Measurements from ENCODE around the gene KMO.

The KMO gene

DNA sequence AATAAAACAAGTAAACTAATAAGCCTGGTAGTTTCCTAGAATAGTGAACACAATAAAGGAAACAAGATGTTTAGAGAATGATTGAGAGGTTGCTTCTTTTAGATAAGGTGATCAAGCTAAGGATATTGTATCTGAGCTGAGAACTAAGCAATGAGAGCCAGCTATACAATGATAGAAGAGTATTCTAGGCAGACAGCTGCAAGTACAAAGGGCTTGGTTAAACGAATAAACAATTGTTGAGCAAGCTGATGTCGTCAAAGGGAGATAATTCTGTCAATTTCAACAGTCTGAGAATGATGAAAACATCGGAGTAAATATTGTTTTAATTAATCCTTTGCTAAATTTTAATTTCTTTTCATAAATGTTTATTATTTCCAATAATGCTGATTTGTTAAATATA lies 7.2 kb upstream of the KMO start:
- no peak for TF ChIP-seq POLR2A (IDR thresholded peaks at IDR 0.05; ENCODE audit: low read depth, low read length)
- FAIRE-seq (no peak), DNase-seq (ENCODE audit: insufficient read length, low spot score) (no peak)

DNA sequence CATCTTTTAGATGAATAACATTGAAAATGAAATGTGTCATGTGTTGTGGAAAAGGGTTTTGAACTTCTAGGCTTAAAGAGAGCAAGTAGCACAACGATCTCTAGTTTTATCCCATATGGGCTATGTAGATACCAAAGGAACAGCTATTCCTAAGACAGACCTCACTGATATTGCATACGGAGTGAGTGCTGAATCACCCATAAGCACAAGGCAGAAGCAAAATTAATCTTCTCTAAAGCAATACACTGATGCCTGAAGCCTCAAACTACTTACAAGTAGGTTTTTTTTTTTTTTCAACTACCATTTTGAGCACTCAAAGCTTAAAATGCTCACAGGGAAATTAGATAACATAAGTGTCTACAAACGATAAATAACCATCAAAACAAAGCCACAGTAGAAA lies 5.0 kb upstream of the KMO start:
- DNase-seq (ENCODE audit: insufficient read length, low spot score) (no peak), FAIRE-seq (no peak)
- TF ChIP-seq POLR2A (IDR thresholded peaks at IDR 0.05; ENCODE audit: low read depth, low read length), result no peak

DNA sequence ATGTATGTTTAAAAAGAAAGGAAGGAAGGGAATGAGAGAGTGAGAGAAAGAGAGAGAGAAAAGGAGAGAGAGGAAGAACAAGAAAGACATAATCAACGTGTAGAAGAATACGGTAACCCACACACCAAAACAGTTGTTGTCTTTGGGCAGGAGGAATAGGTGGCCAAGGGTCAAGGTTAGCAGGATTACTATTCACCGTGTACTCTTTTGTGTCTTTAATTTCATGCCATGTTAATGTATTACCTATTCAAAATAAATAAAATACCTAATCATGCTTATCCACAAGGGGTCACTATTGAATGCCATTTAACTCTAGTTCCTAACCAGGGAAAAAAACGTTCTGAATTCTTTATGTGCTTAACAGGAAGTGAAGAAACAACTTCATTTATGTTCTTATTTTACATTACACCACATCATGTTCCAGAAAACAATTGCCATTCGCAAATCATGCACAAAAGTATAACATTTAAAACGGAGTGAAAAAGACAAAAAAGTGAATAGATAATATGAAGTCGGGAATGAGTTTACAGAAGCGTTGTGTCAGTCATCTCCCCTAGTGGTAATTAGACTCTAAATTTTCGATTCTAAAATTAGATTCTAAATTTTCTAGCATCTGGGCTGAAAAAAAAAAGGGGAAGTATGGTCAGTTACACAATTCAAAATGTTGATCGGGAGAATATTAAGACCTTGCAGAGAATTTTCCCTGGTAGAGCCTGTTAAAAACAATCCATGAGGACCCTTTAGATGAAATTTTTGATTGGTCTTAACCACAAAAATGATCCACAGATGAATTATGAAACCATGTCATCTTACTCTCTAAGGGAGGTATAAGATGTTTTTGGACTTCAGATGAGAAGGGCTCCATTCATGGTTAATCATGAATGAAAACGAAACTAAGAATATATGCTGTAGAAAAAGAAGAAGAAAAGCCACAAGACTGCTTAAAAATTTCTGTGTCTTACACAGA lies 700 bp upstream of the KMO start:
- no peak for TF ChIP-seq POLR2A (IDR thresholded peaks at IDR 0.05; ENCODE audit: low read depth, low read length)
- DNase-seq (ENCODE audit: insufficient read length, low spot score), result peak; percentile 4
- peak; percentile 50 for FAIRE-seq

- TF ChIP-seq POLR2A (IDR thresholded peaks at IDR 0.05; ENCODE audit: low read depth, low read length), result no peak
- DNase-seq (ENCODE audit: insufficient read length, low spot score) (no peak), FAIRE-seq (peak; percentile 57)
Observed at GRCh38 chr1:241532864-241533263, 686 bp downstream of the KMO start.

DNA sequence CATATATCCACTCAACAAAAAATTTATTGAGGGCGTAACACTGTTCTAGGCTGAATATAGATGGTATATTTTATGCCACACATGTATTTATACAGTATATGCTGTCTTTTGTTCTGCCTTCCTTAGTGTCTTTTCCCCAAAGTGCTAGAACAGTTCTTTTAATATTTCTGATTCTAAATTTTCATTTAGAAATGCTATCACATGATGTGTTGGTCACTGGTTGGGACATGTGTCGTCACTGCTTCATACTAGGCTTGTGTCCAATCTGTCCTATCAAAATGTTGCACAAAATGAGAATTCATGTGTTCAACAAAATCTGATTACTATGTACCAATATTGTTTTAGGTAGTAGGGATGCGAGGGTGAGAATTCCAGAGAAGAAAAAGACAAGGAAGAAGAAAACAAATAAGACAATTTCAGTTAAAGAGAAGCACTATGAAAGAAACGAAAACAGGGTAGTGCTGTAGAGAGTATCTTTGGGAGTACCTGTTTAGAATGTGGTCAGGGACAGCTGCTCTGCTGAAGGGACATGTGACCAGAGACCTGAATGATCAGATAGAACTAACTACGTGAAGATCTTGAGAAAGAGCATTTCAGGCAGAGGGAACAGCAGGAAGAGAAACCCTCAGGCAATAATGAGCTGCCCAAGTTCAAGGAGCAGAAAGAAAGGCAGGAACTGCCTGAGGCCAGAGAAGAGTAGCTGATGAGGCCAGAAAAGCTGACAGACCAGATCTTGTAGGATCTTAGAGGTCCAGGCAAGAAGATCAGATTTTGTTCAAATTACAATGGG lies 1.3 kb downstream of the KMO start:
- FAIRE-seq (no peak), DNase-seq (ENCODE audit: insufficient read length, low spot score) (no peak)
- TF ChIP-seq POLR2A (IDR thresholded peaks at IDR 0.05; ENCODE audit: low read depth, low read length), result no peak

DNA sequence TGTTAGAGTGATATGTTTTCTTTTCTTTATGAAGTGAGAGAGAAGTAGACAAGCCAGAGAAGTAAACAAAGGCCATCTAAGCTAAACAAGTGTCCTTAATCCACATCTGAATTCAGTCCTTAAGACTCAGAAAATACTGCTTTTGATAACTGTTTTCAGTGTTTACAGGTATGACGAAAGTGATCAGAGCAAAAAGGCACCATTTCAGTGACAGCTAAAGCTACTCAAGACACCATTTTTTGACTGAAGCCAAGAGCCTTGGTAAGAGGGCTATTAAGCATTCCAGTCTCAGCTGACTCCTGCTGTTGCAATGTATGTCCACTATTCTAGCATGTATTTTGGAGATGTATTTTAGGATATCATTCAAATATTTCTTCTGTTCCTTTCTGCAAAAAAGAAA lies 4.1 kb downstream of the KMO start:
- no peak for FAIRE-seq
- TF ChIP-seq POLR2A (IDR thresholded peaks at IDR 0.05; ENCODE audit: low read depth, low read length), result no peak
- no peak for DNase-seq (ENCODE audit: insufficient read length, low spot score)

DNA sequence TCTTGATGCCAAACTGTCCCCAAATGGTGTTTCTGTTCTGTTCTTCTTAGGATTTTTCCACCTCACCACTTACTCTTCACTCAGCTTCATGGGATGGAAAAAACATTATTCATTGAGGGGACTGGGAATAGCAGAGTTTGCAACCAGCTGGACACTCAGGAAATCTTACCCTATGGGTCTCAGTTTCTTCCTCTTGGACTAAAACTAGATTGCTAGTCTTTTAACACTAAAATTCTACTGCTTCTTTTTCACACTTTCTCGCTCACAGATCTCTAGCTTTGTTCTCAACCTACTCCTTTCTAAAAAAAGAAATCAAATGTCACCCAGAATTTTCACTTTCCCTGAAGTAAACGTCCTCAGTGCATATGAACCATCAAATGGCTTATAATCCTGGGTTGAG lies 4.8 kb downstream of the KMO start:
- no peak for TF ChIP-seq POLR2A (IDR thresholded peaks at IDR 0.05; ENCODE audit: low read depth, low read length)
- DNase-seq (ENCODE audit: insufficient read length, low spot score), result no peak
- FAIRE-seq, result no peak

DNA sequence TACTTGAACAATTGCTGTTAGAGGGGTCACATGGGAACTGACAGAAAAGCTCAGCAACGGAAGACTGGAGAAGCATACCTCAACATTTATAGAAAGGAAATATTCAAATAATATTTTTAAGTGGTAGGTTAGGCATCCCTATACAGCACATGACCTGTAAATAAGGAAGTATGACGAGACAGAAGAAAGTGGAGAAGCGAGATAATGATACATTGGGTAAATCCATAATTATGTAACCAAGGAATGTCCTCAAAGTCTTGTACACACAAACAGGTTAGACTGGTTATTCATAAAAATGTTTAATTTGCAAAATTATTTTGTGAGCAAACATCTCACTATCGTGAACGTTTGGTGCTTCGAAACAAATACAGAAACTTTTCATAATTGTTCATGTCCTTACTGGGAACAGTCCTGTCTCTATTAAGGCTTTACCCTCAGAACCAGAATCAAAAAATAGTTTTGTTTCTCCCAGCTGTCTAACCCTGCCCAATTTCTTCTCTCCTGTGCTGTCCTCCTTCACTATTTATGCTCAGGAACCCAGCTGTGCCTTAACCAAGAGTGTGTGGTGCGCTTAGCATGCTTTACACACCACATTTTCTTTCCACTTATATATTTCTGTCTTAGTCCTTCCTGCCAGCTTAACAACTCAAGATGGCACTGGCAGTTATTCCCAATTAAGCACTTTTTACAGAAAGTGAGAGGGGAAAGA lies 10.2 kb downstream of the KMO start:
- DNase-seq (ENCODE audit: insufficient read length, low spot score) (no peak), FAIRE-seq (no peak)

GRCh38 chr1:241548008-241548407 lies 15.8 kb downstream of the KMO start:
- no peak for DNase-seq (ENCODE audit: insufficient read length, low spot score)
- no peak for TF ChIP-seq POLR2A (IDR thresholded peaks at IDR 0.05; ENCODE audit: low read depth, low read length)
- no peak for FAIRE-seq

More for the DNA sequence above, 10.2 kb downstream of the KMO start:
- TF ChIP-seq POLR2A (IDR thresholded peaks at IDR 0.05; ENCODE audit: low read depth, low read length), result no peak

DNA sequence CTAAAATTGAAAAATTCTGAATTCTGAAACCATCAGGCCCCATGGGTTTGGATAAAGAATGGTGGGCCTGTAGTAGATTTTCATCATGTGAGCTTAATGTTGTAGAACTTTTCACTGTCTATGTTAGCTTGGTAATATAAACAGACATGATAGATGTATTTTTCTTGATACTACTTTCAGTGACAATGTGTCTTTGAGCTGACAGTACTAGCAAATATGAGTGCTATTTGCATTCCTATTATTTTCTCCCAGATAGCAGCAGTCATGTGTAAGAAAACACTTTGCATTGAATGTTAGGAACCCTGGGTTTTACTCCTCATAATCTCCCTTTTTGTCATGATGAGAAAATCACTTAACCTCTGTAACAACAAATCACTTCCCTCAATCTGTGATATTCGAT lies 18.1 kb downstream of the KMO start:
- TF ChIP-seq POLR2A (IDR thresholded peaks at IDR 0.05; ENCODE audit: low read depth, low read length), result no peak
- DNase-seq (ENCODE audit: insufficient read length, low spot score), result no peak
- no peak for FAIRE-seq

DNA sequence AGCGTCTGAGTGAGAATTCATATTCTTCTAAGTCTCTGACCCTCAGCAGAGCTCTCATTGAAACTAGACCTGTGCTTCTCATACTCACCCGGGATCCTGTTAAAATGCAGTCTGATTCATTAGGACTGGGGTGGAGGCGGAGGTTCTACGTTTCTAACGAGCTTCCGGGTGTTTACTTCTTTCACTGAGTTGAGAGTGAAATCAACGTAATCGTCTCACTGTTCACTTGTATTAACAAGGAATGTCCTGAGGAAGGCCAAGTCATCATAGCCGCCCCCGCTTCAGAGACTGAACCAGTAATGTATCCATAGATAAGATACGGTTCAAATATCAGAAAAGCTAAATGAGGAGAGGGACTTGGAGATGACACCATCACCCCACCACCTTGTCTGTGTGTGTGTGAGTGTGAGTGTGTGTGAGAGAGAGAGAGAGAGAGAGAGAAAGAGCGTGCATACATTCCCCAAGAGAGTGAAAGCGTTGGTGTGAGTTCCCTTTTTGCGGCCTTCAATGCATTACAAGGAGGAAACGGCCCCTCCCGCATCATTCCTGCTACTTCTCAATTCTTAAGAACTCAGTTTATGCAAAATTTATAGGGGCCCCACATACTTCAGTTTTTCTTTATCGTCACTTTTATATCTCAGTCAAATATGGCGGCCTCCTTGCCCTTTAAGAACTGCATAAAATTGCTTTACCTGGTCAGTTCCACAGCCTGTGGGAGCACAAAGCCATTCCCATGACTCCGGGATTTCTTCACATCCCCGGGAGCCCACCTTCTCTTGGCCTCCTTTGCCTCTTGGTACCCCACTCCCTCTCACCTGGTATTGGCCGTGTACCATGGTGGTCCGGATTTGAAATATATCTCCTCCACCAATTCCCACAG lies 19.8 kb downstream of the KMO start:
- FAIRE-seq, result no peak
- no peak for DNase-seq (ENCODE audit: insufficient read length, low spot score)
- TF ChIP-seq POLR2A (IDR thresholded peaks at IDR 0.05; ENCODE audit: low read depth, low read length), result no peak

DNA sequence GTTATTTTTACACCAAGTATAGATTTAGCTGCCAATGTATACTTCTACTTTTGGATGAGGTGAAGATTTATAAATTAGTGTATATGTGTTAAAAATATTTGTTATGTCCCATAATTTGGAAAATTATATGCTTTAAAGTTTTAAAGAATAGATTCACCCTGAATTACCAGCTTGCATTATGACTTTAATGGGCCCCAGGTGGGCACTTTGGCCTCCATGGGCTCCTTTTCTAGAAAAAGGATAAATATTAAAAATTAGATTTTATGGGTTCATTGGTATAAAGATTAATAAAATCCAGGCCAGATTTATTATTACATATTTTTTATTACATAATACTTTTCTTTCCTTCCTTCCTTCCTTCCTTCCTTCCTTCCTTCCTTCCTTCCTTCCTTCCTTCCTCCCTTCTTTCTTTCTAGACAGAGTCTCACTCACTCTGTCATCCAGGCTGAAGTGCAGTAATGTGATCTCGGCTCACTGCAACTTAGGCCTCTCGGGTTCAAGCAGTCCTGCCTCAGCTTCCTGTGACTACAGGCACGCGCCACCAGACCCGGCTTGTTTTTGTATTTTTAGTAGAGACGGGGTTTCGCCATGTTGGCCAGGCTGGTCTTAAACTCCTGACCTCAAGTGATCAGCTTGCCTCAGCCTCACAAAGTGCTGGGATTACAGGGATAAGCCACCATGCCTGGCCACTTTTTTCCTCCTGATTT lies 21.9 kb downstream of the KMO start:
- FAIRE-seq (no peak), DNase-seq (ENCODE audit: insufficient read length, low spot score) (no peak)
- no peak for TF ChIP-seq POLR2A (IDR thresholded peaks at IDR 0.05; ENCODE audit: low read depth, low read length)

DNA sequence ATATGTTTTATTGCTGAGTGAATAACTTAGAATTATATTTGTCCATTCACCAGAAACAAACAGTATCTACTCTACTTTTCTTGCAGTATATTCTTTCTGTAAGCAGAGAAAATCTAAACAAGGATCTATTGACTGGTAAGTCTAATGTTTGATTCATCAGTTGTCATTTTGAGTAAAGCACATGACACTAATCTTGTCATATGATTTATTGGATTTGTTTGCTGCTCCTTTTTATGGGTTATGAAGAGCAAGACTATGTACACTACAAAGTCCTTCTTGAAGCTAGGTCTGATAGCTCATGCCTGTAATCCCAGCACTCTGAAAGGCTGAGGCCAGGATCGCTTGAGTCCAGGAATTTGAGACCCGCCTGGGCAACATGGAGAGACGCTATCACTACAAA lies 23.3 kb downstream of the KMO start:
- no peak for FAIRE-seq
- DNase-seq (ENCODE audit: insufficient read length, low spot score), result no peak
- TF ChIP-seq POLR2A (IDR thresholded peaks at IDR 0.05; ENCODE audit: low read depth, low read length), result no peak

Measured in H54 (cell line).